Activated T-helper 1 cell treated with anti-CD3 and anti-CD28 coated beads, Interleukin-12 subunit alpha, Interleukin-12 subunit beta, Interleukin-2, Interleukin-4 antibody, amounts not matched to agents 30 ng/mL and 10 ng/mL and 1 ng/mL, durations not matched to agents 14 hours and 24 hours and 36 hours (primary cell): Measurements from ENCODE around the gene FBXO15. TPM values are rescaled to one million over a fixed set of nuclear protein-coding genes. Genes with fewer than 3 reads are reported as not detected.

Experiments used
- DNase-seq: peaks from one replicate; pipeline ENCODE4 v3.0.0; 2021; ENCODE audit warnings: low spot score
- H3K27ac Mint-ChIP-seq: one replicate; pipeline ENCODE4 v1.8.0; 2021; ENCODE audit warnings: mild to moderate bottlenecking, mixed read lengths
- H3K27me3 Mint-ChIP-seq: one replicate; pipeline ENCODE4 v1.8.0; 2022; ENCODE audit warnings: mild to moderate bottlenecking, moderate library complexity, mixed read lengths; ENCODE audit not compliant: insufficient read depth
- H3K36me3 Mint-ChIP-seq: one replicate; pipeline ENCODE4 v1.8.0; 2021; ENCODE audit warnings: low read depth, mixed read lengths
- H3K4me1 Mint-ChIP-seq: one replicate; pipeline ENCODE4 v1.8.0; 2021; ENCODE audit warnings: low read depth, mixed read lengths
- H3K4me3 Mint-ChIP-seq: one replicate; pipeline ENCODE4 v1.8.0; 2021; ENCODE audit warnings: mild to moderate bottlenecking, moderate library complexity, mixed read lengths
- H3K9me3 Mint-ChIP-seq: one replicate; pipeline ENCODE4 v1.8.0; 2021; ENCODE audit warnings: mixed read lengths
- intact Hi-C: fragments of 100-400 bp; cut with micrococcal nuclease; formaldehyde crosslinking; loops from one replicate; pipeline ENCODE4 v1.15.1; 2024
- total RNA-seq: library from RNA; stranded (reverse); gene quantifications from 2 replicates; pipeline ENCODE4 v1.2.3, GENCODE V29; 2022

Gene FBXO15
- total RNA-seq, 1 donor from 2014 or later, result 0.83 TPM

GRCh38 chr18:74065366-74065765 is 82.3 kb downstream of the FBXO15 start:
- H3K4me3 Mint-ChIP-seq, result peak overlapping the region; percentile 82
- intact Hi-C loops, result loop anchor here (2.0 to 10.0 kb wide), 4 partner anchors 41 to 1149 kb away; partner anchors contain the start of genes TIMM21 and TSHZ1
- H3K27ac Mint-ChIP-seq, result peak overlapping the region; percentile 77
- no peaks in the 10 kb centered on the region for H3K9me3 Mint-ChIP-seq
- no peaks in the 10 kb centered on the region for H3K27me3 Mint-ChIP-seq
- peaks cover 7% of the 10 kb centered on the region for H3K36me3 Mint-ChIP-seq
- no peak for DNase-seq
- H3K4me1 Mint-ChIP-seq, result peaks cover 50% of the 10 kb centered on the region

DNA sequence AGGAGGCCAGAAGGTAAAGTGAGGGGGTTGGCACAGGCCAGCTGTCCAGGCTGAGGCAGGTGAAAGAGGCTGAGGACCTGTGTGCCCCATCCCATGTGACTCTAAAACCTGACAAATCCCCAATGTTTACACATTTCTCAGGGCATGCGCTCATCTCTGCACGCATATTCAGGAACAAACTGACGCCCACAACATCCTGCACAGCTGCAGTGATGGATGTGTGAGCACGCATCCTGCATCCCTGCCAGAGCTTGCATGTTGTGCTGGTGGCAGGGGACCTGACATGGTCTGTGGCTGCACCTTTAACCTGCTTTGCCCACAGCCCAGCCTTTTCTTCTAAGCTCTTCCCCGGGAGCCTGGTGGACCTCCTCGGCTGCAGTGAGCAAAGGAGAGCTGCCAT is 83.1 kb downstream of the FBXO15 start:
- Mint-ChIP-seq H3K4me3 (peak overlapping the region; percentile 82), H3K27ac (peak overlapping the region; percentile 77), H3K27me3 (no peaks in the 10 kb centered on the region), H3K9me3 (no peaks in the 10 kb centered on the region), H3K36me3 (peaks cover 10% of the 10 kb centered on the region), H3K4me1 (peaks cover 50% of the 10 kb centered on the region)
- peak; percentile 52 for DNase-seq
- intact Hi-C loops, result loop anchor here (1.0 to 10.0 kb wide), 5 partner anchors 42 to 1150 kb away; partner anchors contain the start of genes TIMM21 and TSHZ1

DNA sequence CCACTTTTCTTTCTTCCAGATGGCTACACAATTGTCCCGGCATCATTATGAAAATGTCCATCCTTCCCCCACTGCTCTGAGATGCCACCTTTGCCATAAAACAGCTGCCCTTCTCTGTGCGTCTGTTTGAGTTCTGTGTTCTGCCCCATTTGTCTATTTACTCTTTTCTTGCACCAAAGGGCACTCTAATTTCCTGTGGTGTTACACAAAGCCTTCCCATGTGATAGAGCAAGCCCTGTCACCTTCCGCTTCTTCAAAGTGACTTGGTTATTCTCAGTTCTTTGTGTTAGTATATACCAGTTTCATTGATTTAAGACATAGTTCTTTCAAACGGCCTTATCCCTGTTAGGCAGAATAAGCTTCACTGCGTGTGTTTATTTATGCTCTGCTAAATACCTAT is 84.1 kb downstream of the FBXO15 start:
- H3K27me3 Mint-ChIP-seq, result no peaks in the 10 kb centered on the region
- no peaks in the 10 kb centered on the region for H3K9me3 Mint-ChIP-seq
- peak overlapping the region; percentile 77 for H3K27ac Mint-ChIP-seq
- no peak for DNase-seq
- H3K36me3 Mint-ChIP-seq, result peaks cover 13% of the 10 kb centered on the region
- intact Hi-C loops, result loop anchor here (1.0 to 10.0 kb wide), 5 partner anchors 20 to 1151 kb away; partner anchors contain the start of gene TSHZ1
- H3K4me3 Mint-ChIP-seq, result peak overlapping the region; percentile 82
- peaks cover 50% of the 10 kb centered on the region for H3K4me1 Mint-ChIP-seq

DNA sequence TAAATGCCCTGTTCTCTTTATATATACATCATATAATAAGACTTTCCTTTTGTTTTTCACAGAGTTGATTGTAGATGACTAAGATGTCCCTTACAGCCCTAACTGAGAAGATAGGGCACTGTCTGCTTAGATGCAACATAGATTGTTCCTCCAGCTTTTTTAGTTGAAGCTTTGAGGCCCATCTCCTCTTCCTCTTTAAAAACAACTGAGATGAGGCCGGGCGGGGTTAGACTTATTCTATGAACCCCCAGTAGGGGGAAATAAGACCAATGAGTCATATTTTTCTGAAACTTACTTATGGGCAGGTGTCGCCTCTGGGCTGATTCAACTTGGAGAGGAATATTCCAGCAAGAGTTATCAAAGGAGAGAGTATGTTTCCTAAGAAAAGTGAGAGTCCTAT is 84.6 kb downstream of the FBXO15 start:
- intact Hi-C loops, result loop anchor here (1.0 to 10.0 kb wide), 5 partner anchors 20 to 1152 kb away; partner anchors contain the start of gene TSHZ1

GRCh38 chr18:74062037-74062436 is 85.6 kb downstream of the FBXO15 start:
- no peaks in the 10 kb centered on the region for H3K27me3 Mint-ChIP-seq
- H3K4me3 Mint-ChIP-seq, result no peak overlapping the region
- intact Hi-C loops, result loop anchor here (10.0 kb wide), 2 partner anchors 933 to 1153 kb away; partner anchors contain the start of gene TSHZ1
- DNase-seq, result no peak
- H3K4me1 Mint-ChIP-seq, result peaks cover 50% of the 10 kb centered on the region
- no peak overlapping the region for H3K27ac Mint-ChIP-seq
- H3K9me3 Mint-ChIP-seq, result peaks cover 11% of the 10 kb centered on the region
- peaks cover 17% of the 10 kb centered on the region for H3K36me3 Mint-ChIP-seq

More for the DNA sequence above, 84.6 kb downstream of the FBXO15 start:
- H3K9me3 Mint-ChIP-seq, result peaks cover 1% of the 10 kb centered on the region
- peaks cover 13% of the 10 kb centered on the region for H3K36me3 Mint-ChIP-seq
- H3K27ac Mint-ChIP-seq, result peak overlapping the region; percentile 77
- no peaks in the 10 kb centered on the region for H3K27me3 Mint-ChIP-seq
- no peak for DNase-seq
- peaks cover 50% of the 10 kb centered on the region for H3K4me1 Mint-ChIP-seq
- H3K4me3 Mint-ChIP-seq, result peak overlapping the region; percentile 19

GRCh38 chr18:74060579-74060978 is 87.1 kb downstream of the FBXO15 start:
- Mint-ChIP-seq H3K4me3 (no peak overlapping the region), H3K4me1 (peaks cover 49% of the 10 kb centered on the region), H3K27me3 (no peaks in the 10 kb centered on the region), H3K9me3 (peaks cover 22% of the 10 kb centered on the region), H3K36me3 (peaks cover 25% of the 10 kb centered on the region), H3K27ac (no peak overlapping the region)
- DNase-seq, result no peak
- intact Hi-C loops, result loop anchor here (10.0 kb wide), 2 partner anchors 934 to 1154 kb away; partner anchors contain the start of gene TSHZ1

- H3K9me3 Mint-ChIP-seq, result peaks cover 18% of the 10 kb centered on the region
- intact Hi-C loops, result no loop called here
- H3K27ac Mint-ChIP-seq, result no peak overlapping the region
- H3K4me1 Mint-ChIP-seq, result peaks cover 4% of the 10 kb centered on the region
- H3K36me3 Mint-ChIP-seq, result peaks cover 6% of the 10 kb centered on the region
- H3K27me3 Mint-ChIP-seq, result no peaks in the 10 kb centered on the region
- no peak for DNase-seq
- no peak overlapping the region for H3K4me3 Mint-ChIP-seq
Measured at GRCh38 chr18:74050807-74051206, 96.8 kb downstream of the FBXO15 start.

- Mint-ChIP-seq H3K27me3 (no peaks in the 10 kb centered on the region), H3K4me1 (no peaks in the 10 kb centered on the region), H3K4me3 (no peak overlapping the region), H3K36me3 (no peaks in the 10 kb centered on the region), H3K27ac (no peak overlapping the region), H3K9me3 (no peaks in the 10 kb centered on the region)
- intact Hi-C loops, result loop anchor here (1.0 to 2.0 kb wide), 7 partner anchors 23 to 512 kb away; partner anchors contain the start of gene TIMM21
- peak; percentile 62 for DNase-seq
Measured at GRCh38 chr18:74040459-74041332, 106.9 kb downstream of the FBXO15 start.

- intact Hi-C loops, result loop anchor here (1.0 to 2.0 kb wide), 7 partner anchors 23 to 513 kb away; partner anchors contain the start of gene TIMM21
- H3K27ac Mint-ChIP-seq, result no peak overlapping the region
- H3K27me3 Mint-ChIP-seq, result no peaks in the 10 kb centered on the region
- H3K4me3 Mint-ChIP-seq, result no peak overlapping the region
- no peaks in the 10 kb centered on the region for H3K4me1 Mint-ChIP-seq
- DNase-seq, result no peak
- no peaks in the 10 kb centered on the region for H3K9me3 Mint-ChIP-seq
- H3K36me3 Mint-ChIP-seq, result no peaks in the 10 kb centered on the region
Measured at GRCh38 chr18:74040008-74040407, 107.6 kb downstream of the FBXO15 start.

DNA sequence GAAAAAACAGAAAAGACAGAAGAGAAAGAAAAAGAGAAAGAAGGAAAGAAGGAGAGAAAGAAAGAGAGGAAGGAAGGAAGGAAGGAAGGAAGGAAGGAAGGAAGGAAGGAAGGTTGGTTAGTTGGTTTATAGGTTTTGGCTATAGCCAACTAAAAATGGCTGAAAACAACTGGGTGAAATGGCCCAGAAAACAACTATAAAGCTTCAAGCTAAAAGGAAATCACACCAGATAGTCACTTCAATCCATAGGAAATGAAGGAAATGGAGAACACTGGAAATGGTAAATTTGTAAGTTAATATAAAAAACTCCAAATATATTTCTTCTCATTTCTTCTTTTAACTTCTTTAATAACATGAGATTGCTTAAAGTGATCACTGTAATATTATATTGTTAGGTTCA is 118.5 kb downstream of the FBXO15 start:
- H3K27me3 Mint-ChIP-seq, result peaks cover 3% of the 10 kb centered on the region
- intact Hi-C loops, result no loop called here
- H3K9me3 Mint-ChIP-seq, result no peaks in the 10 kb centered on the region
- no peaks in the 10 kb centered on the region for H3K36me3 Mint-ChIP-seq
- no peaks in the 10 kb centered on the region for H3K4me1 Mint-ChIP-seq
- no peak overlapping the region for H3K27ac Mint-ChIP-seq
- no peak for DNase-seq
- no peak overlapping the region for H3K4me3 Mint-ChIP-seq

Other genes starting within 250 kb of the FBXO15 start
- 54.1 and 60.2 TPM in 2 replicates for gene TIMM21, start 689 bp upstream of the FBXO15 start, total RNA-seq
- 36.0 and 40.5 TPM in 2 replicates for gene CYB5A, start 144.1 kb upstream of the FBXO15 start, total RNA-seq
- gene C18orf63, start 168.0 kb upstream of the FBXO15 start, total RNA-seq, result not detected in 2 replicates